Upper lobe of left lung (tissue), 4 donors: ENCODE results near the gene CDH18.

Experiments used
- EP300 ChIP-seq, 4 donors: sonication (generic); formaldehyde crosslinking; IDR thresholded peaks; one replicate each; pipeline ENCODE4 v1.5.1; 2017; ENCODE audit warnings: antibody characterized with exemption in 4 of 4, control low read depth in 2 of 4
- POLR2A ChIP-seq, 4 donors: fragments of 450-650 bp; IDR thresholded peaks; one replicate each; pipeline ENCODE4 v1.5.1; 2016 to 2017; ENCODE audit warnings: antibody characterized with exemption in 4 of 4, mild to moderate bottlenecking in 2 of 4
- TF ChIP-seq, protein P1 (sequence below), 6 experiments: fragments of 450-650 bp in 4 of 6; fragments of 200-600 bp in 2 of 6; sonication (generic) in 2 of 6; IDR thresholded peaks; one replicate each; pipeline ENCODE4 v1.5.1; 2016 to 2019; ENCODE audit warnings: antibody characterized with exemption in 6 of 6

- TF ChIP-seq, protein P1, sequence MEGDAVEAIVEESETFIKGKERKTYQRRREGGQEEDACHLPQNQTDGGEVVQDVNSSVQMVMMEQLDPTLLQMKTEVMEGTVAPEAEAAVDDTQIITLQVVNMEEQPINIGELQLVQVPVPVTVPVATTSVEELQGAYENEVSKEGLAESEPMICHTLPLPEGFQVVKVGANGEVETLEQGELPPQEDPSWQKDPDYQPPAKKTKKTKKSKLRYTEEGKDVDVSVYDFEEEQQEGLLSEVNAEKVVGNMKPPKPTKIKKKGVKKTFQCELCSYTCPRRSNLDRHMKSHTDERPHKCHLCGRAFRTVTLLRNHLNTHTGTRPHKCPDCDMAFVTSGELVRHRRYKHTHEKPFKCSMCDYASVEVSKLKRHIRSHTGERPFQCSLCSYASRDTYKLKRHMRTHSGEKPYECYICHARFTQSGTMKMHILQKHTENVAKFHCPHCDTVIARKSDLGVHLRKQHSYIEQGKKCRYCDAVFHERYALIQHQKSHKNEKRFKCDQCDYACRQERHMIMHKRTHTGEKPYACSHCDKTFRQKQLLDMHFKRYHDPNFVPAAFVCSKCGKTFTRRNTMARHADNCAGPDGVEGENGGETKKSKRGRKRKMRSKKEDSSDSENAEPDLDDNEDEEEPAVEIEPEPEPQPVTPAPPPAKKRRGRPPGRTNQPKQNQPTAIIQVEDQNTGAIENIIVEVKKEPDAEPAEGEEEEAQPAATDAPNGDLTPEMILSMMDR (IDR thresholded peaks at IDR 0.05): no peak
- TF ChIP-seq POLR2A (IDR thresholded peaks at IDR 0.05) (no peak), EP300 (IDR thresholded peaks at IDR 0.05) (no peak)
These were observed 371.2 kb downstream of the CDH18 start for GRCh38 chr5:19616701-19617215.
